Loucy (cell line): ENCODE measurements around the gene GAREM2.
A peak's percentile ranks its signal among the peaks of the same experiment; 100 is the strongest.

Source experiments
- H2AFZ ChIP-seq: fragments of 200-600 bp; sonication (generic); 2 replicates; pipeline ENCODE4 v1.6.0; 2016; ENCODE audit warnings: antibody characterized with exemption, mild to moderate bottlenecking, low read length, moderate library complexity
- H3F3A ChIP-seq: fragments of 200-600 bp; 2 replicates; pipeline ENCODE4 v1.6.0; 2016; ENCODE audit warnings: antibody characterized with exemption, low read depth, mild to moderate bottlenecking
- H3K27me3 ChIP-seq: fragments of 200-600 bp; sonication (generic); 2 replicates; pipeline ENCODE4 v1.6.1; 2014; ENCODE audit warnings: low read length, mild to moderate bottlenecking; ENCODE audit not compliant: insufficient read depth, poor library complexity, severe bottlenecking
- H3K36me3 ChIP-seq: fragments of 200-600 bp; sonication (generic); 2 replicates; pipeline ENCODE4 v1.6.1; 2016; ENCODE audit warnings: low read length; ENCODE audit not compliant: insufficient read depth
- H3K4me1 ChIP-seq: fragments of 200-600 bp; sonication (generic); 2 replicates; pipeline ENCODE4 v1.5.1; 2014; ENCODE audit warnings: low read length, mild to moderate bottlenecking; ENCODE audit not compliant: insufficient read depth, poor library complexity, severe bottlenecking
- H3K4me2 ChIP-seq: fragments of 200-600 bp; sonication (generic); 2 replicates; pipeline ENCODE4 v1.6.0; 2014; ENCODE audit warnings: antibody characterized with exemption, low read length, low read depth, mild to moderate bottlenecking; ENCODE audit not compliant: poor library complexity, severe bottlenecking
- H3K4me3 ChIP-seq: fragments of 200-600 bp; sonication (generic); 2 replicates; pipeline ENCODE4 v1.5.1; 2014; ENCODE audit warnings: low read length, mild to moderate bottlenecking, mixed read lengths; ENCODE audit not compliant: poor library complexity, severe bottlenecking
- H3K79me2 ChIP-seq: fragments of 200-600 bp; sonication (generic); 2 replicates; pipeline ENCODE4 v1.6.1; 2014; ENCODE audit warnings: low read length; ENCODE audit not compliant: insufficient read depth
- H3K9ac ChIP-seq: fragments of 200-600 bp; sonication (generic); 2 replicates; pipeline ENCODE4 v1.6.0; 2014; ENCODE audit warnings: mild to moderate bottlenecking, low read depth, low read length, moderate library complexity; ENCODE audit not compliant: poor library complexity, severe bottlenecking
- H3K9me2 ChIP-seq: fragments of 200-600 bp; sonication (generic); replicated peaks from 2 replicates; pipeline ENCODE4 v1.6.1; 2016; ENCODE audit warnings: low read depth, low read length, mixed read lengths
- H3K9me3 ChIP-seq: fragments of 200-600 bp; sonication (generic); 2 replicates; pipeline ENCODE4 v1.6.1; 2014; ENCODE audit warnings: mild to moderate bottlenecking, antibody characterized with exemption, low read length, low read depth; ENCODE audit not compliant: insufficient read depth
- H4K20me1 ChIP-seq: fragments of 200-600 bp; sonication (generic); 2 replicates; pipeline ENCODE4 v1.6.0; 2014; ENCODE audit warnings: antibody characterized with exemption, low read length, mild to moderate bottlenecking; ENCODE audit not compliant: insufficient read depth, poor library complexity, severe bottlenecking
- CTCF ChIP-seq: fragments of 200-600 bp; sonication (generic); conservative IDR thresholded peaks from 2 replicates; pipeline ENCODE4 v1.5.1; 2014; ENCODE audit warnings: mild to moderate bottlenecking, antibody characterized with exemption, low read length
- EZH2phosphoT487 ChIP-seq: fragments of 200-600 bp; IDR thresholded peaks from 2 replicates; pipeline ENCODE4 v1.6.1; 2018; ENCODE audit warnings: antibody characterized with exemption, mild to moderate bottlenecking, moderate library complexity, borderline replicate concordance

The GAREM2 gene

GRCh38 chr2:26139269-26140183 lies 33.4 kb upstream of the GAREM2 start:
- H3F3A ChIP-seq: no peaks in the 10 kb centered on the region
- H2AFZ ChIP-seq: no peak overlapping the region
- H3K79me2 ChIP-seq: no peaks in the 10 kb centered on the region
- peaks cover 25% of the 10 kb centered on the region; the same call in 1 of the 2 replicates for H3K36me3 ChIP-seq
- no peak overlapping the region for H3K4me3 ChIP-seq
- H3K9me3 ChIP-seq: no peaks in the 10 kb centered on the region
- no peak for TF ChIP-seq EZH2phosphoT487
- TF ChIP-seq CTCF: no peak
- H3K4me2 ChIP-seq: no peak overlapping the region
- no peaks in the 10 kb centered on the region for H4K20me1 ChIP-seq
- peaks cover 14% of the 10 kb centered on the region for H3K4me1 ChIP-seq
- H3K27me3 ChIP-seq: no peaks in the 10 kb centered on the region
- no peak overlapping the region for H3K9ac ChIP-seq
- H3K9me2 ChIP-seq: no peaks in the 10 kb centered on the region

- Histone ChIP-seq H3K27me3 (no peaks in the 10 kb centered on the region), H3K9me3 (no peaks in the 10 kb centered on the region), H3K4me2 (no peak overlapping the region), H2AFZ (no peak overlapping the region), H3K9me2 (no peaks in the 10 kb centered on the region), H3K4me3 (no peak overlapping the region), H3K79me2 (no peaks in the 10 kb centered on the region), H3K36me3 (peaks cover 8% of the 10 kb centered on the region; the same call in 1 of the 2 replicates), H4K20me1 (no peaks in the 10 kb centered on the region), H3K4me1 (peaks cover 14% of the 10 kb centered on the region), H3K9ac (no peak overlapping the region), H3F3A (no peaks in the 10 kb centered on the region)
- TF ChIP-seq CTCF (no peak), EZH2phosphoT487 (no peak)
These were observed 31.6 kb upstream of the GAREM2 start for GRCh38 chr2:26141145-26141769.

- H3K9me3 ChIP-seq: no peaks in the 10 kb centered on the region
- H3K36me3 ChIP-seq: no peaks in the 10 kb centered on the region
- peak overlapping the region; percentile 49 for H3K4me2 ChIP-seq
- no peaks in the 10 kb centered on the region for H3K27me3 ChIP-seq
- no peaks in the 10 kb centered on the region for H3K9me2 ChIP-seq
- no peak overlapping the region for H3K9ac ChIP-seq
- H2AFZ ChIP-seq: no peak overlapping the region
- H3K4me3 ChIP-seq: no peak overlapping the region
- no peaks in the 10 kb centered on the region for H3K79me2 ChIP-seq
- H3F3A ChIP-seq: no peaks in the 10 kb centered on the region
- no peak for TF ChIP-seq EZH2phosphoT487
- TF ChIP-seq CTCF: no peak
- H4K20me1 ChIP-seq: no peaks in the 10 kb centered on the region
- peaks cover 14% of the 10 kb centered on the region for H3K4me1 ChIP-seq
These were observed 28.9 kb upstream of the GAREM2 start for GRCh38 chr2:26144031-26144430.
